ENCODE data around the gene LRRN2.
"Not testable (repeated sequence)": the region's sequence is repeated elsewhere in the genome, so short reads cannot be mapped to it uniquely, and the experiment has no call there.

The LRRN2 gene

GRCh38 chr1:204685236-204686006 lies at the start of gene LRRN2:
Gene LRRN2, minus strand, starts transcription at chr1:204685738. Its CDS starts 65,746 bp downstream, at chr1:204619992.
- no peak for DNase-seq (ENCODE audit: low spot score)

GRCh38 chr1:204735042-204735441 lies 49.5 kb upstream of the LRRN2 start:
- DNase-seq (ENCODE audit: low spot score), result no peak

- no peak for DNase-seq (ENCODE audit: low spot score)
Measured at GRCh38 chr1:204733869-204734596, 48.5 kb upstream of the LRRN2 start.

- no peak for DNase-seq (ENCODE audit: low spot score)
Measured at GRCh38 chr1:204733289-204733688, 47.8 kb upstream of the LRRN2 start.

- no peak for DNase-seq (ENCODE audit: low spot score)
Measured at GRCh38 chr1:204731985-204732575, 46.5 kb upstream of the LRRN2 start.

- no peak for DNase-seq (ENCODE audit: low spot score)
Measured at GRCh38 chr1:204731509-204731908, 46.0 kb upstream of the LRRN2 start.

GRCh38 chr1:204730826-204731459 lies 45.4 kb upstream of the LRRN2 start:
- no peak for DNase-seq (ENCODE audit: low spot score)

GRCh38 chr1:204729516-204729915 lies 44.0 kb upstream of the LRRN2 start:
- DNase-seq (ENCODE audit: low spot score), result no peak

GRCh38 chr1:204728456-204728855 lies 42.9 kb upstream of the LRRN2 start:
- no peak for DNase-seq (ENCODE audit: low spot score)

GRCh38 chr1:204728045-204728444 lies 42.5 kb upstream of the LRRN2 start:
- no peak for DNase-seq (ENCODE audit: low spot score)

GRCh38 chr1:204727438-204727837 lies 41.9 kb upstream of the LRRN2 start:
- DNase-seq (ENCODE audit: low spot score), result not testable (repeated sequence)

GRCh38 chr1:204726478-204726877 lies 40.9 kb upstream of the LRRN2 start:
- no peak for DNase-seq (ENCODE audit: low spot score)

- DNase-seq (ENCODE audit: low spot score), result no peak
Measured at GRCh38 chr1:204725821-204726448, 40.4 kb upstream of the LRRN2 start.

GRCh38 chr1:204723131-204723787 lies 37.7 kb upstream of the LRRN2 start:
- DNase-seq (ENCODE audit: low spot score), result peak; percentile 79

GRCh38 chr1:204721373-204722055 lies 36.0 kb upstream of the LRRN2 start:
- DNase-seq (ENCODE audit: low spot score), result no peak

- DNase-seq (ENCODE audit: low spot score), result no peak
Measured at GRCh38 chr1:204716660-204717059, 31.1 kb upstream of the LRRN2 start.

GRCh38 chr1:204714861-204715511 lies 29.4 kb upstream of the LRRN2 start:
- no peak for DNase-seq (ENCODE audit: low spot score)

GRCh38 chr1:204714194-204714860 lies 28.8 kb upstream of the LRRN2 start:
- DNase-seq (ENCODE audit: low spot score), result no peak

- no peak for DNase-seq (ENCODE audit: low spot score)
Measured at GRCh38 chr1:204713541-204713940, 28.0 kb upstream of the LRRN2 start.

Data from Ammon's horn (tissue), 1 donor.